Suppressor macrophage treated with lipopolysaccharide for 1 hour (primary cell): Measurements from ENCODE around the gene HSDL1.

Experiments
- DNase-seq, 3 donors: peaks; one replicate each; pipeline ENCODE4 v3.0.0-alpha.2; 2020 to 2022

HSDL1 gene

DNA sequence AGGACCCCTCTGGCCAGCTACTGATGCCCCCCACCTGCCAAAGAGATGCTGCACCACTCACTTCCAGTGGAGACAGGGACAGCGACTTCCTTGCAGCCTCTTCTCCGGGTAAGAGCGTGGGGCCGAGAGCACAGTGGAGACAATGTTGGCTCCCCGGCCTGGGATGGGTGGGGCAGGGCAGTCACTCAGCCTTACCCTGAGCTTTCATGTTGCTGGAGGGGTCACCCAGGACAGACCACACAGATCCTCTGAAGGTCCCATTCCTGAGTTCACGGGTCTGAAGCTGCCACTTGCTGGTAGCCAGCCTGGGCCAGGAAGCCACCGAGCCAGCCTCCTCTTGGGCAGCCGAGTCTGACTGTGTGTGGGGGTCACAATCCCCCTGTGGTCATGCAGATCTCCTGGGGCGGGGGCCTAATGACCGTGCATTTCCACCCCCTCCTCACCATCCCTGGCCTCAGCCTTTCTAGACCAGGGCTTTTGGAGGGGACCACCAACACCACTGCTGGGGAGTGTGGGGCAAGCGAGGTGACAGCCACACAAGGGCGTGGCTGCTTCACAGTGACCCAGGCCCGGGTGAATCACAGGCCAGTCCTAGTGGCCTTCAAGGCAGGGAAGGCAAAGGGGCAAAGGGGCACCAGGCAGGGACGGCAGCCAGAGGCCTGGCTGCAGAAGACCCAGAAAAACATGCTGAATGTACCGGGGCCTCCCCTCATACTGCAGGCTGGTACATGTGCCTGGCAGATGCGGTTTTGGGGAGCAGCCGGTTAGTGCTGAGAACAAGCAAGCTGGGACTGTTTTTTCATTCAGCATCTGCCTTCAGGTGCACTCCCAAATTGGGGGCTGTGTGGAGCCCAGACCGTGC lies 31.4 kb upstream of the HSDL1 start:
- DNase-seq: peak in 2 of 3 donors; percentile 31 to 47

DNA sequence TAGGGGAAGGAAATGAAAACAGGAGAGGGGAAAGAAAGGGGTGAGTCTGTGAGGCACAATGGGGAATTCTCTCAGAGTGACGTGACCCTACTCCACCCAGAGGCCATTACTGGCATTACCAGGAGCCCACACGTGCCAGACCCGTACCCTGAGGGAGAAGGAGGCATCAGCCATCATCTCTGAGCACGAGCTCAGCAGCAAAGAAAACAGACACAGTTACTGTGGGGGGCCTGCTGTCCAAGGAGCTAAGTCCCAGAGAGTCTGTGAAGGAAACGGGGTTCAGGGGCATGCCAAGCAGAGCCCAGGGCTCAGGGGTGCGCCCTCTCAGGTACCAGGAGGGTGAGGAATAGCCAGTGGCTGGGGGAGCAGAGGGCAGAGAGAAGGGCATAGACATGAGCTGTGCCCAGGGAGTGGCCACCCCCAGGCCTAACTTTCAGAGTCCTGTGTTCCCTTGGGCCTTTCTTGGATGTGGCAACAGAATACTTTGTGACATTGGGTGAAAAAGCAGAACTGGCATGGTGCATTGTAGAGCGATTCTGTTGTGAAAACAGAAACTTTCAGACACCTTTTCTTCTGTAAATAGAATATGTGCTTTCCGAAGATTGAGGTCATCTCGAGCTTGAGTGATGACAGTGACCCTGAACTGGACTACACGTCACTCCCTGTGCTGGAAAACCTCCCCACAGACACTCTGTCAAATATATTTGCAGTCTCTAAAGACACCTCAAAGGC lies 30.5 kb upstream of the HSDL1 start:
- DNase-seq: peak; percentile 93 to 99 (median 98)

GRCh38 chr16:84174396-84174795 lies 29.4 kb upstream of the HSDL1 start:
- no peak for DNase-seq

GRCh38 chr16:84169765-84170310 lies 24.9 kb upstream of the HSDL1 start:
- no peak for DNase-seq

GRCh38 chr16:84166796-84167695 lies 22.1 kb upstream of the HSDL1 start:
- no peak for DNase-seq

- no peak for DNase-seq
Measured at GRCh38 chr16:84165746-84166145, 20.8 kb upstream of the HSDL1 start.

DNA sequence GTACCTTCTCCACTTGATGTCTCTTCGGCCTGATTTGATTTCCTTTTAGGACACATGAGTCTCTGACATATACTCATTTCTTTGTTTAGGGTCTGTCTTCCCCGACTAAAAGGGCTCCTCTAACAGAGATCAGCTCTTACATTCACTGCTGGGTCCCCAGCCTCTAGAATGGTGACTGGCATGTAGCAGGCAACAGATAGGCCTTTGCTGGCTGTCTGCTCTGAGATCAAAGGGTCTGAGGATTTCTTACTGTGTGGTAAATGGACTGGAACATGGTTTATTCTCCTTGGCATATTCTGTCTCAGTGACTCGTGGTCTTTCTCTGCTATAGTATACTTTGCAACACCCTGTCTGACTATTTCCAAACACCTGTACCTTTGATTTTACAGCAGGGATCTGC lies 16.8 kb upstream of the HSDL1 start:
- no peak for DNase-seq

DNA sequence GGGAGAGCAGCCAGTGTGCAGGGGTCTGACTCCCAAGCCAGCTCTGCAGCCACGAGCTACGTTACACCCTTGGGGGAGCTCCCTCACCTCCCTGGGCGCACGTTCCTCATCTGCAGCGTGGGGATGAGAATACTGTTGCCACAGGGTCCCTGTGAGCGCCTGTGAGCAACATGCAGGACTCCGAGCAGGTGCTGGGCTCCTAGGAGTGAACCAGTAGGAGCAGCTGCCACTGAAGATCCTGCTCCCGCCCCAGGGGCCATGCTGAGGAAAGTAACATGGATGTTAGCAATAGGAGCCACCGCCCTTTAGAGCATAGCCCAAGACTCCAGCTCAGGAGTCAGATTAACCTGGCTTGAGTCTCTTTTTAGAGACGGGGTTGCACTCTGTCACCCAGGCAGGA lies 16.1 kb upstream of the HSDL1 start:
- DNase-seq: no peak

DNA sequence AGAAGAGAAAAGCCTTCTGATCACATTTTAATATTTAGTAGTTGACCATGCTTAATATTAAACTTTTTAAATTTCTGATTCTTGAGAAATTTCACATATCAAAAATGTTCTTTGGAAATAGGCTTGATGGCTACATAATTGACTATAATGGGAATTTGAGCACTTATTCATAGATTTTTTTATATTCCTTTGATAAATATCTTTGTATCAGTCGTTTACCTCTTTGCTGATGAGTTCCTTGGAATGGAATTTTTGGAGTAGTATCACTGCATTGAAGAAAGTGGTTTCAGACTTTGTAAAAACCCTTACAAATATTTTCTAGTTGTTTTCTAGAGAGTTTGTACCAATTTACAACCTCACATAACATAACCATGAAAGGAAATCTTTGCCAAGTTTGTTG lies 14.8 kb upstream of the HSDL1 start:
- no peak for DNase-seq

DNA sequence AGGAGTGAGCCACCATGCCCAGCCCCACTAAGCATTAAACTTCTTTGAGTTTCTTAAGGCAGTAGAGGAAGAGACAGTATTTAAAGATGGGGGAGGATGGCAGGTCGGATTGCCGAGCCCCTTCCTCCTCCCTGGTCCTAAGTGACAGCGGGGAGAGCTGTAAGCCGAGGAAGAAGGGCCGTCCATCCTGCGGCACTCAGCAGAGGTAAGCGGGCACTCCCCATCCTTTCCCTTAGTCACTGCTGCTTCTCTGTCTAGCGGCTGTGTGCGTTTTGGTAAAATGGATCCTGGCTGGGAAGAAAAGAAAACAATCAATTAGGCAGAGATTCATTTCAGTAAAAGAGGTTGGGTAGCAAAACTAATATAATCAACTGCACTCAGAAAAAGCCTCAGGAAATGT lies 14.0 kb upstream of the HSDL1 start:
- DNase-seq: no peak

DNA sequence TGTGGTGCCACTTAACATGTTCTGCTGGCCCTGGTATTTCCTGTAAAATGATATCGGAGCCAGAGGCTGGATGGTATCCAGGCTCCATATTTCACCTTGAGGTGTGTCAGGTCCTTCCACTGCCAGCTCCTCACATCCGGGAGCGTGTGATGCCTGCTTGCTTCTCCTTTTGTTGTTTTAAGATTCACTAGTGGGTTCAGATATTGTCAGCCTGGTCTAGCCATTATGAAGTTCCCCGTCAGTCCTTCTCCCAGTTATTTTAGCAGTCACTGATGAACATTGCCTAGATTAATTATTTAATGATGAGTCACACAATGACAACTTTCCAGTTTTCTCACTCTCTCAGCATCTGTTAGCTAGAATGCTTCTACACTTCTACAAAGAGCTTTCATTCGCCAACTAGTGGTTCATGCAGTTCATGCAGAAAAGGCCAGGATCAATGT lies 11.4 kb upstream of the HSDL1 start:
- peak in 1 of 3 donors; percentile 13 for DNase-seq

DNA sequence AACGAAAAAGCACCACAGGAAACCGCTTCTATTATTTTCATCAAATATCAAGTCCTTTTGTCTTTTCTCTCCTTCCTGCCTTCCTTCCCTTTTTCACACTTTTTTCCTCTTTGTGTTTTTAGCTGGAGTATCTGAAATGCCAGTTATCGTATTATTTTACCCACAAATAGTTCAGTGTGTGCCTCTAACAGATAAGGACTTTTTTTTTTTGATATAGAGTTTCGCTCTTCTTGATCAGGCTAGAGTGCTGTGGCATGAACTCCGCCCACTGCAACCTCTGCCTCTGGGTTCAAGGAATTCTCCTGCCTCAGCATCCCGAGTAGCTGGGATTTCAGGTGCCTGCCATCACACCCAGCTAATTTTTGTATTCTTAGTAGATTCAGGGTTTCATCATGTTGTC lies 10.8 kb upstream of the HSDL1 start:
- DNase-seq: no peak

- no peak for DNase-seq
Measured at GRCh38 chr16:84155226-84155625, 10.2 kb upstream of the HSDL1 start.

DNA sequence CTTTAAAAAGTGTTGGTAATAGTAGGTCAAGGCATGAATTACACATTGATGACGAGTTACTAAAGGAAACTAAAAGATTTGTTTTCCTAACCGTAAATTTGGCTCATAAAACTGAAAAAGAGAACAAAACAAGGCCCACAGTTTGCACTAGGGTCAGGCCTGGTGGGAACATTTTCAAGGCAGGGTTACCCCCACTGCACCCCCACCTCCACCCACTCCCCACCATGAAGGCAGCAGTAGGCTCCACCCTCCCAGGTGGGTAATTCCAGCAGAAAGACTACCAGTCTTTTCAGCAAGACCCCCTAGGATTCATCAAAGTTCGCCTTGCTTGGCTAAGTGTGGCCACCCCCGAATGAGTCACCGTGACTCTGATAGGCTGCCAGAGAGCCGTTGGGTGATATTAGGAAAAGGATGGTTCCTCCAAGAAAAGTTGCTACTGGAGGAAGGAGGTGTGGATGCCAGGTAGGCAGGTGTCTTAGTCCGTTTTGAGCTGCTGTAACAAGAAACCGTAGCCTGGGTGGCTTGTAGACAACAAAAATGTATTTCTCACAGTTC lies 8.8 kb upstream of the HSDL1 start:
- DNase-seq: peak in 2 of 3 donors; percentile 10 to 20

DNA sequence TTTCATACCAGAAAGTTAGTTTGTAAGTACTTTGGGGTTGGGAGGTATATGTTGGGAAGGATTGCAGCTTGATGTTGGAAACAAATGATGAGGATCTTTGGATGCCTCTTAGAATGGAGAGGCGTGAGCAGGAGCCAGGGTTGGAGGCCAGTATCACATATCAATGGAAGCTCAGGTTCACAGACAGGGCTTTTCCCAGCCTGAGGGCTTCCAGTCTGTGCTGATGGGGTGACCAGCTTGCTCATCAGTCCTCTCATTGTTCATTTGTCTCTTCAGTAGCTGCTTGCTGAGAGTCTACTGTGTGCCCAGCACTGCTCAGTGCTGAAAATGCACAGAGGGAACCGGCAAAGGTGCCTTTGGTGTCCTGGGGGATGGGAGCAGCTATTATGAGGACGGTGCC lies 5.9 kb upstream of the HSDL1 start:
- no peak for DNase-seq

DNA sequence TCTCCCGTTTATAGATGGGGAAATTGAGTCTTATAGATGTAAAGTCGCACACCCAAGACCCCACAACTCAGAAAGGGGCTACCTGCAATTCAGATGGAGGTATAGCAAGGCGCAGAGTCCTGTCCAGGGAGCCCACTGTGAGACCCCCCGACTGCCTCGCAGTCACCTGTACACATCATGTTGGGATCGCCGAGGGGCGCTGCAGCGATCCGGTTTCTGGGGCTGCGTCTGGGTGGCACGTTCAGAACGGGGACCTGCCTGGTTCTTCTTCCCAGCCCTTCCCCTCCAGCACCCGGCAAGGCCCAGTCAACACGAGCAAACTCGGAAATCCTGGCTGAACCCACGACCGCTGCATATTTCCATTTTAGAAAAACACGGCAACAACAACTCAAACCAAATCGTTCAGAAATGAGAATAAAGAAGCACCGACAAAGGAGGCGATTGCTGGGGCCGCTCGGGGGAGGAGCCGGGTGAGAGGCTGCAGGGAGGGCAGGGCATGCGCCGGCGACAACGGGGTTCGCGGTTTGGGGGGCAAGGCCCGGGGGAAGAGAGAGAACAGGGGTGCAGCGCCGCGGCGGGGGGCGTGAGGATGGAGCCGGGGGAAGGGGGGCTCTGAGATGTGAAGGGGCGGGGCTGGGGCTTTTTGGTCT lies 643 bp downstream of the HSDL1 start:
- DNase-seq: peak; percentile 31 to 64 (median 39)

- no peak for DNase-seq
Measured at GRCh38 chr16:84143784-84144199, 1.2 kb downstream of the HSDL1 start.

- DNase-seq: no peak
Measured at GRCh38 chr16:84143081-84143480, 1.9 kb downstream of the HSDL1 start.

DNA sequence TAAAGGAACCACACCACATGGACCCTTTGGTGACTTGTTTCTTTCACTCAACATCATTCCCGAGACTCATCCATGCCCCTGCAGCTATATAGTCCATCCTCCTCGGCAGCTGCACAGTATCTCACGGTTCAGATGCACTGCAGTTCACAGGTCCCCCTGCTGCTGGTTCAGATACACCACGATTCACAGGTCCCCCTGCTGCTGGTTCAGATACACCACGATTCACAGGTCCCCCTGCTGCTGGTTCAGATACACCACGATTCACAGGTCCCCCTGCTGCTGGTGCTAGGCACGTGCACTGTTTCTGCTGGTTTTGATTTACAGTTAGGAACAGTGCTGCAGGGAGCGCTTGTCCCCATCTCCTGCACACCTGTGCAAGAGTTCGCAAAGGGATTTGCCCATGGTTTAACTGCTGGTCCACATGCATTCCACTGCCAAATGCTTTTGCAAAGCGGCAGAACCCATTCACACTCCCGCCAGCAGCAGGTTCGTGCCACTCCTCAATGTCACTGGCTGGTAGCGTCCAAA lies 3.8 kb downstream of the HSDL1 start:
- DNase-seq: no peak

- no peak for DNase-seq
Measured at GRCh38 chr16:84139628-84140258, 5.2 kb downstream of the HSDL1 start.
